GM21576 (cell line): ENCODE data around the gene RAI1.
A peak's percentile ranks its signal among the peaks of the same experiment; 100 is the strongest.

ENCODE experiments used
- ATAC-seq: cut with Tn5 transposase; IDR thresholded peaks from one replicate; pipeline ENCODE4 v1.9.1; 2021; ENCODE audit warnings: mild to moderate bottlenecking, moderate library complexity; ENCODE audit not compliant: unreplicated experiment

RAI1 gene

DNA sequence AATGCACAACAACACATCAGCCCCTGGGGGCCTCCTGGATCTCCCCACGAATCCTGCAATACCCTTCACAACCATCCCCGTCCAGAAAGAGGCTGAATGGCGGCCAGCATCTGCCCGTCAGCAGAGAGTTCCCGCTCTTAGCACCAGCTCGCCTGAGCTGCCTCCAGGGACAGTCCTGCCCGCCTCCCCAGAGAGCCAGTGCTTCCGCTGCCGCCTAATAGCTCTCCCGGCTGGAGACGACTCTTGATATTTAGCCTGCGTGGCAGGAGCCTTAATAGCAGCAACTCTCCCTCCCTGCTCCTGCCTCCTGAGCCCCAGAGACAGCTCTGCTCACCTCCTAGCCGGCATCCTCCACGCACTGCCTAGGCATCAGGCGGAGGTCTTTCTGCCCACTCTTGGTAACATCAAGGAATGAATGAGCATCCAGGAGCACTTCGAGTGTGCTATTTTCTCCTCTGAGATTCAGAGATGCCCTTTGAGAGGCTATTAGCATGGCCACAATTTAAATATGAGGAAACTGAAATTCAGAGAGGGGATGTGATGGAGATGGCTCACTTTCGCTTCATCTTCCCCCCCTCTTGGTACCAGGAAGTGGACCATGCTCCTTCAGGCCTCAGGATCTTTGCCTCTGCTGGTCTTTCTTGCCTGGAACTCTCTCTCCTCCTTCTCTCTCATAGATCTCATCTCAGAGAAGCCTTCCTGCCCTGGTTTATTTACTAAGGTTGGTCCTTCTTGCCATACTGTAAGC, 67.9 kb downstream of the RAI1 start:
- ATAC-seq, result no peak

DNA sequence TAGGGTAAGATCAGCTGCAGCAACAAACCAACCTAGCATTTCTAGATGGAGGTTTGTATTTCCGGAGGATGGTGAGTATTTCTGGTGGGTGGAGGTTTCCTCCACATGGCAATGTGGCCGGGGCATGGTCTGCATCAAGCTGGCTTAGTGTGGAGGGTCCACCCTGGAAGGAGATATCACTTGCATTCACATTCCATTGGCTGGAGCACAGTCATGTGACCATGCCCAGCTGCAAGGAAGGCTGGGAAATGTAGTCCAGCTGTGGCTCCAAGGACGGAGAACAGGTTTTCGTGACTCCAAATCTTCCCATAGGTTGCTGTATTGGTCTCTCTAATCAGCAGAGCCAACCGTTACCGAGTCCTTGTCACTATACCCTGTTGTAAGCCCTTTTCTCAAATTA, 68.7 kb downstream of the RAI1 start:
- ATAC-seq, result no peak

DNA sequence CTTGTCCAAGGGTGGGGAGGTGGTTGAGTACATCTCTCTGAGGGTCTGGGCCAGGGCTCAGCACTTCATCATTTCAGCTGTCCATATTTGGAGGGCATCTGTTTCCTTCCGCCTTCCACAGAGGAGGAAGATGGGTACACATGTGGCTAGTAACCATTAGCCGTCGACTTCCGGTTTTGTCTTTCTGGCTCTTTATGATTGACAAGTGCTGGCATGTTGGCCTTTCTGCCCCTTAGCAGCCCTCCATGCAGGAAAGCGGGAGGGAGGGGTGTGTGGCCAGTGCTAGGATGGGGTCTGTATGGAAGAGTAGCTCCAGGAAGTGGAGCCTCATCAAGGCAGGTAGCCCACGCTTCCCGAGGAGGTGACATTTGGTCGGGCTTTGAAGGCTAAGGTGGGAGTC, 69.6 kb downstream of the RAI1 start:
- ATAC-seq, result no peak

DNA sequence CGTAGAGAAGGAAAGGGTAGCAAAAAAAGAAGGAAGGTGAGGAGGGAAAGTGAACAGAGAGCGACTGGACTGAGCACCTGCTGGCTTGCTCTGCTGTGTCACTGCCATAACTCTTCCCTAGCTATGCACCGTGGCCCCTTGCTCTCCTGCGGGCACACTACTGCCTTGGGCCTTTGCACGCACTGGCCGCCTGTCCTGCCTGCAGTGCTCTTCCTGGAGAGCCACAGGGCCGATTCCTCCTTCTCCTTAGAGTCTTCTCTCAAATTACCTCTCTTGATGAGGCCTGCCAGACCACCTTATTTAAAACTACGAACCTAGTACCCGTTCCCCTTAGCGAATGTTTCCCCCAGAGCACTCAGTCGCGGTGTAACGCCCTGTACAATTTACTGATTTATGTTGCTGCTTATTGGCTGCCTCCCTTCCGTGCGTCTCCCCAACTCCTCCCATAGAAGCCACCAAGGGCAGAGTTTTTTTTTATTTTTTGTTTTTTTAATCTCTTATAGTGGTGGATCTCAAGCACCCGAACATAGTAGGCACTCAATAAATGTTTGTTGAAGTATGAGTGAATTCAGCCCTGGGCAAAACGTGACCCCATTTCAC, 70.3 kb downstream of the RAI1 start:
- no peak for ATAC-seq

DNA sequence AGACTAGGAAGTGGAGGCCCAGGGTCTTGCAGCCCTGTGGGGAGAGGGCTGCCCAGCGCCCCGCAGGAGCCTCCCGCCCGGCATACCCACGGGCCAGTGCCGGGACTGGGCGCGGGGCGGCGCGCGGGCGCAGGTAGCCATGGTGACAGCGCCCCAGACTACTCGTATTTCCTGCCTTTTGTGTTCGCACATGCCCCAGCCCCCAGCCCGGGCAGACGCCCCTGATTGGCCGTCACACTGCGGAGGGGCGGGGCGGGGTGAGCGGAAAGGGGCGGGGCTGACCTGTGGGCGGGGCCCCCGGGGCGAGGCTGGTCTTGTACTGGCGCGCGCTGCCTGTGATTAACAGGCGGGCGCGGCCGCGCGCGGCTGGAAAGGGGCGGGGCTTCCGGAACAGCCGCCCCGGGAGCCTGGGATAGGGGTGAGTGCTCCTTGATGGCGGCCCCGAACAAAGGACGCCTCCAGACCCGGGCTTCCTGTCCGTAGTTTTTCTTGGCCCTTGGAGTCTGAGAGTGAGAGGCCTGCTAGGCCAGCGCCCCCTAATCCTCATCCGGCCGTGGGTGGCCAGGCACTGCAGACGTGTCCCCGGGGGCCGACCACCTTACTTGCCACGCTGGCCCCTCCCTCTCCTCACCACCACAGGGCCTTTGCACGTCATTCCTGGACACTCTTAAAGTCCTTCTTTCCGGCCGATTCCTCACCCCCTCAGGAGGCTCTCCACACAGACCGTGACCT, 71.0 kb downstream of the RAI1 start:
- ATAC-seq, result peak; percentile 78

DNA sequence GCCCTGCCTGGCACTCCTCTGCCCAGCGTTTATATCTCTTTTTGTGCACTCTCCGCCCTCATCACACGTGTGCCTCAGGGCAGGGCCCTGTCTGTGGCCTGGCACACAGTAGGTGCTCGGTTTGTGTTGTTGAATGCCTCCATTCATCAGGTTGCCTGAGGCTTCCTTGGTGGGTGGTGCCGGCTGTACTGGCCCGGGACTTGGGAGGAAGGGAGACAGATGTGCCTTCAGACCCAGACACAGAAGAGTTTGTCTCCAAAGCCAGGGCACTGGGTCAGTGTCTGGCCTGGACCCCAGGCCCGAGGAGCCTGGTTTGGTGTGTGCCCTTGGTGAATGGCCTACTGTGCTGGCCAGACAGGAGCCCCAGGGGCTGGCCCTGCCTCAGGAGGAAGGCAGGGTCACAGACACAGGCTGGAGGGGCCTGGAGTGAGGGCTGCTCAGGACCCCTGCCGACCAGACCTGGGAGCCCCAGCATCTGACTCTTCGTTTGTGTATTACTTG, 71.6 kb downstream of the RAI1 start:
- no peak for ATAC-seq

DNA sequence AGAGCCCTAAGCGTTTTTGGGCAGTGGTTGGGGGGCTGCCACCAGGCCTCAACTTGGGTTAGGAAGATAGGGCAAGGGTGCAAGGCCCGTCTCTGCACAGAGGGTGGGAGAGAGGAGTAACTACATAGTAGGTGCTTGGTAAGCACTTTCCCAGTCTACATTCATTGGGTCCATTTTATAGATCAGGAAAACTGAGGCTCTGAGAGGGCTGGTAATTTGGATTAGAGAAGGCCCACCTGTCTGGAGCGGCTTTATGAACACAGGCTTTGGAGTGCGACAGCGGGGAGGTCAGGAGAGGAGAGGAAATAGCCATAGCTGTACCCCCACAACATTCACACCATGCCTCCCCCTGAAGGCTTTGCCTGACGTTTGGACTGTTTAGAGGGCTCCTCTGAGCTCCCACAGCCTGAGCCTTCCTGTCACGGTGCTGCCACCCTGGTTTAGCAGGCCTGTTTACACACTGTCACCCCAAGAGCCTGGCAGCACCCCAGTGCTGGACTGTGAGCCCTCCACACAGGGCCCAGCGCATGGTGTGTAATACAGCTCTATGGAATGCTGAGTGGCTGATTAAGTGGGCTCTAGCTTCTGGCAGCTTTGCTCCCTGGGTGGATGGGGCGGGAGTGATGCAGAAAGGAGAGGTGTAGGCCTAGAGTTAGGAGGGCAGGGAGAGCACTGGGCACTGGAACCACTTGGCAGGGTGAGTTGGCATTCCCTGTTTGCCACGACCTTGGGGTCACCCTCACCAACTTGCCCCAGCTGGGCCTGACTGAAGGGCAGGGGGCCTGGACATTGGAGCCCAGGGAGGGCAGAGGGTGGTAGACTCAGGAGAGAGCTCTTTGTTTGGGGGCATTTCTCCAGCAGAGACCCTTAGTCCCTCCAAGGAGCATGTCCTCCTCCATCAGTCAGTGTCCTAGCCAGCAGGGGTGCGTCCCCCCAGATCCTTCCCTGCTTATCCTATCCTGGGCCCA, 73.7 kb downstream of the RAI1 start:
- ATAC-seq, result no peak

DNA sequence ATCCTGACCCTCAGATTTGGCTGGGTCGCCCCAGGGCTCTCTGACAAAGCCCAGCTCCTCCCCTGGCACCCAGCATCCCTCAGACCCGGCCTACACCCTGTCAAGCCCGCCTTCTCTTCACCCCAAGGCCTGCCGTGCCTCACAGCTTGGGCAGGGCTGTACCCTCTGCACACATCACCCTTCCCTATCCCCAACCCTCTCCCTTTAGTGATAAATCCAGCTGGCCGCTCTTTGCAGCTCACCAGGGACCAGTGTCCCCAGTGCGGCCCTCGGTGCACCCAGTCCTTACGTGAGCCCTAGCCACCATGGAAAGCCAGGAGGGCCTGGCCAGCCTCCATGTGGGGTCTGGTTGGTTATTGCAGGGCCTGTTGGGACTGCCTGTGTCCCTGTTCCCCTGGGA, 74.5 kb downstream of the RAI1 start:
- ATAC-seq, result no peak

DNA sequence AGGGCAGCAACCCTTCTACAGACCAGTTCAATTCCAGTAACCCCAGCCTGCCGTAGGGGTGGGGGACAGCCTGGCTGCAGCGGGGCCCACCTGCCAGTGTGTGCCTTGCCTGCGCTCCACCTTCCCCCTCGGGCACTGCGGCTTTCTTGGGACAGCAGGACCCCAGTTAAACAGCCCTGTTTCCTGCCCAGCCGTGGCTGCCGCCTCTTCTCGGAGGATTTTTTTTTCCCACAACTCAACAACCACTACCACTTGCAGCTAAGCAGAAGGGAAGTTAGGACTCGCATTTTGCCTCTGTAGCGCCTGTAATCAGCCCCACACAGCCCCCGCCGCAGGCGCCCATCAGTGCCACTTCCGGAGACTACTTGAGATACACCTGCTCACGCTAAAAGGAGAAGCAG, 76.1 kb downstream of the RAI1 start:
- ATAC-seq, result no peak

DNA sequence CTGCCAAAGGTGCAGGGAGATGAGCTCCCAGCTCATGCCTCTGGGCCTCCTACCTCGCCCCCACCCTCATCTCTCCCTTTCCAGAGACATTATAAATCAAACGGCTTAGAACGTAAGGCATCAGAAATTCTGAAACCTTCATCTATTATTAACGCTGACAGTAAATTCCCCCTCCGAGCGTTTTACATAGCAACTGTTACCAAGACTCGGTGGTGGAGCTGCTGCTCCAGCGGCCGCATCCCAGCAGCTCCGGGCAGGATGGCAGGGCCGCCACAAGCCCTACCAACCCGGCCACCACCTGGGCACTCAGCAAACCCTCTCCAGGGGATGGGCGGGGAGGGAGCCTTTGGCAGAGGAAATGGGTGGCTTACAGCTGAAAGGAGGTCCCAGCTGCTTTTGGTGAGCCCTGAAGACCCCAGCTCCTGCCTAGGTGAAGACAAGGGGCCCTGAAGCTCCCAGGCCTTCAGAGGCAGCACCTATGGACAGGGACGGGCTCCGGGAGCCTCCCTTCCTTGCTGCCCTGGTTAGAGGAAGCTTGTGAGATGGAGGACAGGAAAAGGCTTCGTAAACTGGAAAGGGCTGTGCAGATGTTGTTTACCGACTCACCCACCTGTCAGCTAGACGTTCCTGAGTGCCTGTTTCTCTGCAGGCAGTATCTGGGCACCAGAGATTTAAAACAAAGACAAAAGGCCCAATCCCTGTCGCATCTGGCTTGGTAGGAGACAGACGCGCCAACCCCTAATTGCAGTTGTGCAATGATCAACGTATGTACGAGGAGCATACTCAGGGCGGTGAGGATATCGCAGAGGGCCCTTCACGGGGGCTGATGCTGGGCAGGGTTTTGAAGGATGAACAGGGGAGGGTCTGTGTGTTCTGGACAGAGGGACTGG, 76.9 kb downstream of the RAI1 start:
- ATAC-seq, result no peak

DNA sequence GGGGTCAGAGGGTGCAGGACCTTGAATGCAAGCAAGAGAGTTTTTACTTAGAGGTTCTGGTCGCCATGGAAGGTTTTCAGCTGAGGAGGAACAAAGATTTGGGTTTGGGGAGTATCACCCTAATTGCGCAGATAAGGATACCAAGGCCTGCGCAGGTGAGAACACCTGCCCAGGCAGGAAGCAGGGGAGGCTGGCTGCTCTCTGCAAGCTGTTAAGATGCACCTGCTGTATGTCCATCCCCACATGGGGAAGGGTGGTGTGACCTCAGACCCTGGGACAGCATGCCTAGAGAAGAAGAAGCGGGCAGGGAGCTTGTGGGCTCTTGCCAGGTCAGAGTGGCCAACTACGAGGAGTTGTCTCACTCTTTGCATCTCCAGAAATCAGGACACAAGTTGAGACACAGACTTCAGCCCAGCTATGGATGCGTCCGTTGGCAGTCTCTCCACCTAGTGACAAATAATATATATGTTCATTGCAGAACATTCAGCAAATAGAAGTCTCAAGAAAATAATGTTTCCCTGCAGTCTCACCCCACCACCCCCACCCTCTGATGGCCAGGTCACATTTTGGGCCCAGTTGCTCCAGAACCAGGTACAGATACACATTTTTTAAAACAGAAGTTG, 77.8 kb downstream of the RAI1 start:
- ATAC-seq, result no peak

DNA sequence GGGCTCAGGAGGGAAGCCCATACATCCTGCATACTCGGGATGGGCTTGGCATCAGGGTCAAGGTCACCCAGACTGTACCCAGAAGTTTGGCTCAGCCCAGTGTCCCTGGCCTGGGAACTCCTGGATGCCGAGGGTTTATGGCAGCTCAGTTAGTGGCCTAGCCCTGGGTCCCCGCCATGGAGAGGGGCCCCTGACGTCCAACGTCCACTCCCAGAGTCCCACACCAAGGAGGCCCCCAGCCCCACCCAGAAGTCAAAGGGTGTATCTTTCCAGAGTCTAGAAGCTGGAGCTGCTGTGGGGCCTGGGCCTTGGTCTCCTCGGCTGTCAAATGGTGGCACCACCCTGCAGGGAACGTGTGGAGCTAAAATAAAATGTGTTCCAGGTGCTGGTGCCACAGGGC, 79.1 kb downstream of the RAI1 start:
- no peak for ATAC-seq

DNA sequence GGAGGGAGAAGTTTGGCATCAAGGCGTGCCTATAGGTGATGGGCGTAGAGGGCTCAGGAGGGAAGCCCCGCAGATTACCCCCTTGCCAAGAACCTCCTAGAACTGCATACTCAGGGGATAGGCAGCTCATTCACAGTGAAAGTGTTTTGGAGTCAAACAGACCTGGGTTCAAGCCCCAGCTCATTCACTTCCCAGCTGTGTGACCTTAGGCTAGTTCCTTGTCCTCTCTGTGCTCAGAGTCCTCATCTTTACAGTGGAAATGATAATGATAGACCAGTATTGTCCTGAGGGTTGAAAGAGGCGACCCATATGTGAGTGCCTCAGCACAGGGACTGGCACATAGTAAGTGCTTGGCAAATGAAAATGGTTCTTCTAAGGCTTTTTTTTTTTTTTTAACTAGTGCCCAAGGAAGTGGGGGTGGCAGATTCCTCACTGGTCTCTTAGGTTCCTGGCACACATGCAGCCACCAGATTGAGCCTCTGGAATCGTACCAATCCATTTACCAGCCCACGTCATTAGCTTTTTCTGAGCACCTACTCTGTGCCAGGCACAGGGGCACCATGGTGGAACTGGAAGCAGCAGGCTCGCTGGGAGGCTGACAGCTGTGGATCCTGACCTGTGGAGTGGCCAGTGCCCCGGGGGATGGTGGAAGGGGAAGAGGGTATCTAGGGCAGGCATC, 79.8 kb downstream of the RAI1 start:
- ATAC-seq, result no peak

DNA sequence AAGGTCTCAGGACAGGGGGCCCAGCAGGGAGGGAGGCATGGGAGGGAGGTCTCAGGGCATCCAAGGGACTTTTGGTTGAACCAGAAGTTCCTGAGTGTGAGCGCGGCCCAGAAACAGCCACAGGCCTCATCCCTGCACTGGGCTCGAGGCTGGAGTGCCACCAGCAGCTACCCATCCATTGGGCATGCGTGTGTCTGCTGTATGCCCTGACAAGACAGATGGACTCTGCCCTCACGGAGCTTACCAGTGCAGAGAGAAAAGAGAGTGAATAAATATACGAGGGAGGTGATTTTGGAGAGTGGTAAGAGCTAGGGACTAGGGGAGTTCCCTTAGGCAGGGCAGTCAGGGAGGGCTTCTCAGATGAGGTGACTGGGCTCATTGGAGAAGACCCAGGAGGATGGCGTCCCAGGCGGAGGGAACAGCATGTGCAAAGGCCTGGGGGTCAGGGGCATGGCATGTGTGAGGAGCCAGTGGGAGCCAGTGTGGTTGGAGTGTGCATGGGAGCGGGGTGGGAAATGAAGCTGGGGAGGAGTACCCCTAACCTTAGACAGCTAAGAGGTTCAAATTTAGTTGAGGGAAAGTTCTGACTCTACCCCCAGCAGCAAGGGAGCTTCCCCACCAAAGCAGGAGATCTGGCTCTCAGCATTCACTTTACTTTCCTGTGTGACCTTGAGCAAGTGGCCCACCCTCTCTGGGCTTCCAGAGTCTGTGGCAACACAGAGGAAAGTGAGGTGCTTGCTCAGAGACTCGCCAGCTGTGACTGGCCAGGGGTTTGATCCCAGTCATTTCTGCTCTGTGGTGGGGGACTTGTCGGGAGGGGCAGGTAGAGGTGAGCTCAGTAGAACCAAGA, 80.9 kb downstream of the RAI1 start:
- ATAC-seq, result no peak

DNA sequence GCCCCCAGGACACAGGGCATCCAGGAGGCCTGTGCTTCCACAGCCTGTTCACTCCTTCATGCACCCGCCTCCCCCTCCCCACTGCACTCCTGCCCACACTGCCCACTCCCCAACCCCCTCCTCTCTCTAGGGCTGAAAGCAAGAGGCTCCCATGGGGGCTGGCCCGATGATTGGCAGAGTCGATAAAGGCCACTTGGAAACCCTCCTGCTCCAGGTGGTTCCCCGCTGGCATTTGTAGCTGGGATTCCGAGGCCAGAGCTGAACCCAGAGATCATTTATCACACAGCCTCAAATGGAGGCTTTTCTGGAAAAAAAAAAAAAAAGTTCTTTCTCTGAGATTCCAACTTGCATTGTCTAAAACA, 81.5 kb downstream of the RAI1 start:
- ATAC-seq, result no peak

DNA sequence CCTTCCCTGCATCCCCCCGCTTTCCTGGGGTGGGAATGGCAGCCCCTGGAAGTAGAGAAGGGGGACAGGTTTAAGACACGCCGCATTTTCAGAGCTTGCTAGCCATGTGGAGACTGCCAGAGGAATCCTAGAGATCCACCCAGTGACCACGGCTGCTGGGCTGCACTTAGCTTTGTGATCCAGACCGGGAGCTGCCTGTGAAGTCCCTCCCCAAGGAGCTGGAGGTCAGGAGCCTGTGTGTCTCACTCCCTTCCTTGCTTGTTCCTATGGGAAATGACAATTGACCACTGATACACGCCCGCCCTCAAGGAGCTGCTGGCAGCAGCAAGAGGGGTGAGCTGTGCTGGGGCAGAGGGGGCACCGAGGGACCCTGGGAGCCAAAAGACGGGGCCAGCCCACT, 81.9 kb downstream of the RAI1 start:
- no peak for ATAC-seq

DNA sequence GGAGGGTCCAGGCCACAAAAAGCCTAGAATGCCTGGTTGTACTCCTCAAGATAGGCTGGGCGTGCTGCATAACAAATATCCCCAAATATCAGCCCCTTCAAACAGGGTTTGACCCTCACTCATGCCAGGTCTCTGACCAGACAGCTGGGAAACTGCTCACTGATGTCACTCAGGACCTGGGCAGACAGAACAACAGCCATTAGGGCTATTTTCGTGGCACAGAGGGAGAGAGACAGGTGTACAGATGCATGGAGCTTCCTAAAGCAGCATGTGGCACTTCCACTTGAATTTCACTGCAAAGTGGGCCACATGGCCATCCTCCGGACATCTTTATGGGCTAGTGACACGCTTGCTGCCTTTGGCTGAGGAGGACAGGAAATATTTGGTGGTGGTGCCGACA, 82.5 kb downstream of the RAI1 start:
- ATAC-seq, result no peak
